GM18520 (cell line): ENCODE data around the gene LSAMP.

ENCODE experiments used
- ATAC-seq: cut with Tn5 transposase; IDR thresholded peaks from one replicate; pipeline ENCODE4 v1.9.1; 2021; ENCODE audit not compliant: unreplicated experiment

LSAMP gene

GRCh38 chr3:116367761-116368395 lies 77.4 kb downstream of the LSAMP start:
- ATAC-seq = no peak

GRCh38 chr3:116356056-116356455 lies 89.2 kb downstream of the LSAMP start:
- ATAC-seq = no peak

GRCh38 chr3:116354382-116354781 lies 90.9 kb downstream of the LSAMP start:
- ATAC-seq = no peak

- ATAC-seq = no peak
Measured at GRCh38 chr3:116350119-116350733, 95.1 kb downstream of the LSAMP start.

- no peak for ATAC-seq
Measured at GRCh38 chr3:116348216-116348615, 97.1 kb downstream of the LSAMP start.

- ATAC-seq = no peak
Measured at GRCh38 chr3:116342499-116342898, 102.8 kb downstream of the LSAMP start.

GRCh38 chr3:116341899-116342298 lies 103.4 kb downstream of the LSAMP start:
- ATAC-seq = no peak

GRCh38 chr3:116341381-116341780 lies 103.9 kb downstream of the LSAMP start:
- no peak for ATAC-seq

GRCh38 chr3:116340680-116341216 lies 104.5 kb downstream of the LSAMP start:
- ATAC-seq = no peak

GRCh38 chr3:116339441-116340028 lies 105.8 kb downstream of the LSAMP start:
- no peak for ATAC-seq

- no peak for ATAC-seq
Measured at GRCh38 chr3:116338713-116339112, 106.6 kb downstream of the LSAMP start.

GRCh38 chr3:116337229-116337628 lies 108.1 kb downstream of the LSAMP start:
- no peak for ATAC-seq

GRCh38 chr3:116331380-116331779 lies 113.9 kb downstream of the LSAMP start:
- ATAC-seq = no peak

GRCh38 chr3:116322750-116323375 lies 122.4 kb downstream of the LSAMP start:
- no peak for ATAC-seq

- ATAC-seq = no peak
Measured at GRCh38 chr3:116318370-116318769, 126.9 kb downstream of the LSAMP start.

- ATAC-seq = no peak
Measured at GRCh38 chr3:116316771-116317170, 128.5 kb downstream of the LSAMP start.

- no peak for ATAC-seq
Measured at GRCh38 chr3:116314476-116314875, 130.8 kb downstream of the LSAMP start.

GRCh38 chr3:116306720-116307119 lies 138.6 kb downstream of the LSAMP start:
- no peak for ATAC-seq

GRCh38 chr3:116306149-116306548 lies 139.1 kb downstream of the LSAMP start:
- ATAC-seq = no peak

GRCh38 chr3:116302087-116302747 lies 143.1 kb downstream of the LSAMP start:
- ATAC-seq = no peak

- no peak for ATAC-seq
Measured at GRCh38 chr3:116301422-116301821, 143.9 kb downstream of the LSAMP start.
